LNCAP (cell line): Measurements from ENCODE around the gene LRCH2.

Source experiments
- CTCF ChIP-seq: fragments of 450-650 bp; IDR thresholded peaks from 2 replicates; pipeline ENCODE4 v1.5.1; 2017; ENCODE audit warnings: mild to moderate bottlenecking

LRCH2 gene

GRCh38 chrX:115191490-115192243 lies 42.2 kb downstream of the LRCH2 start:
- TF ChIP-seq CTCF = no peak

GRCh38 chrX:115190636-115191489 lies 43.0 kb downstream of the LRCH2 start:
- no peak for TF ChIP-seq CTCF

GRCh38 chrX:115189646-115190635 lies 44.0 kb downstream of the LRCH2 start:
- no peak for TF ChIP-seq CTCF

- no peak for TF ChIP-seq CTCF
Measured at GRCh38 chrX:115189110-115189509, 44.8 kb downstream of the LRCH2 start, which contains the start of gene RBMXL3. RBMXL3 (plus strand) TSS chrX:115189410; CDS start chrX:115189442, 32 bp downstream.

- TF ChIP-seq CTCF = no peak
Measured at GRCh38 chrX:115183980-115184379, 49.9 kb downstream of the LRCH2 start.

GRCh38 chrX:115178473-115178872 lies 55.4 kb downstream of the LRCH2 start:
- TF ChIP-seq CTCF = no peak

- no peak for TF ChIP-seq CTCF
Measured at GRCh38 chrX:115177932-115178331, 56.0 kb downstream of the LRCH2 start.
